AG09309 (cell line): ENCODE measurements around the gene SMIM5.

Experiments
- DNase-seq: peaks from one replicate; pipeline ENCODE4 v3.0.0-alpha.2; 2010; ENCODE audit warnings: low read depth
- H3K4me3 ChIP-seq: 2 replicates; pipeline ENCODE4 v1.5.1; 2011; ENCODE audit warnings: mild to moderate bottlenecking, low read depth, low read length, moderate library complexity; ENCODE audit not compliant: control insufficient read depth
- TF ChIP-seq, protein P1 (sequence below): IDR thresholded peaks from 2 replicates; pipeline ENCODE4 v1.5.1; 2011; ENCODE audit warnings: mild to moderate bottlenecking, low read depth, low read length, inconsistent platforms; ENCODE audit not compliant: insufficient read depth, control insufficient read depth; ENCODE audit errors: missing control alignments

SMIM5 gene

DNA sequence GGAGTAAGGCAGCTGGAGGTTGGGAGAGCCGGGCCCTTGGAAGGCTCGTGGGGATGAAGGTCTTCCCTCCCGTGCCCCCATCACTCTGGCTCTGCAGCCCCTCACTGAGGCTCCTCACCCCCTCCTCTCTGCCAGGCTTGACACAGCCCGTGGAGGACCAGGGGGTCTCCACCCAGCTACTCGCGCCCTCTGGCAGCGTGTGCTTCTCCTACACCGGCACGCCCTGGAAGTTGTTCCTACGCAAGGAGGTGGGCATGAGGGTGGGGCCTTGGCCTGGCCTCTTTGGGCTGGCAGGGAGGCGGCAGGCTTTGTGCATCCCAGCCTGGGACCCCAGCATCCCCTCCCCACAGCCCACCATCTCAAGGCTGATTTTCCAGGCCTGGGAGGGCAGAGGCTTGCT lies 15.6 kb upstream of the SMIM5 start:
- TF ChIP-seq, protein P1, sequence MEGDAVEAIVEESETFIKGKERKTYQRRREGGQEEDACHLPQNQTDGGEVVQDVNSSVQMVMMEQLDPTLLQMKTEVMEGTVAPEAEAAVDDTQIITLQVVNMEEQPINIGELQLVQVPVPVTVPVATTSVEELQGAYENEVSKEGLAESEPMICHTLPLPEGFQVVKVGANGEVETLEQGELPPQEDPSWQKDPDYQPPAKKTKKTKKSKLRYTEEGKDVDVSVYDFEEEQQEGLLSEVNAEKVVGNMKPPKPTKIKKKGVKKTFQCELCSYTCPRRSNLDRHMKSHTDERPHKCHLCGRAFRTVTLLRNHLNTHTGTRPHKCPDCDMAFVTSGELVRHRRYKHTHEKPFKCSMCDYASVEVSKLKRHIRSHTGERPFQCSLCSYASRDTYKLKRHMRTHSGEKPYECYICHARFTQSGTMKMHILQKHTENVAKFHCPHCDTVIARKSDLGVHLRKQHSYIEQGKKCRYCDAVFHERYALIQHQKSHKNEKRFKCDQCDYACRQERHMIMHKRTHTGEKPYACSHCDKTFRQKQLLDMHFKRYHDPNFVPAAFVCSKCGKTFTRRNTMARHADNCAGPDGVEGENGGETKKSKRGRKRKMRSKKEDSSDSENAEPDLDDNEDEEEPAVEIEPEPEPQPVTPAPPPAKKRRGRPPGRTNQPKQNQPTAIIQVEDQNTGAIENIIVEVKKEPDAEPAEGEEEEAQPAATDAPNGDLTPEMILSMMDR: no peak
- no peak for DNase-seq
- H3K4me3 ChIP-seq: no peak overlapping the region

DNA sequence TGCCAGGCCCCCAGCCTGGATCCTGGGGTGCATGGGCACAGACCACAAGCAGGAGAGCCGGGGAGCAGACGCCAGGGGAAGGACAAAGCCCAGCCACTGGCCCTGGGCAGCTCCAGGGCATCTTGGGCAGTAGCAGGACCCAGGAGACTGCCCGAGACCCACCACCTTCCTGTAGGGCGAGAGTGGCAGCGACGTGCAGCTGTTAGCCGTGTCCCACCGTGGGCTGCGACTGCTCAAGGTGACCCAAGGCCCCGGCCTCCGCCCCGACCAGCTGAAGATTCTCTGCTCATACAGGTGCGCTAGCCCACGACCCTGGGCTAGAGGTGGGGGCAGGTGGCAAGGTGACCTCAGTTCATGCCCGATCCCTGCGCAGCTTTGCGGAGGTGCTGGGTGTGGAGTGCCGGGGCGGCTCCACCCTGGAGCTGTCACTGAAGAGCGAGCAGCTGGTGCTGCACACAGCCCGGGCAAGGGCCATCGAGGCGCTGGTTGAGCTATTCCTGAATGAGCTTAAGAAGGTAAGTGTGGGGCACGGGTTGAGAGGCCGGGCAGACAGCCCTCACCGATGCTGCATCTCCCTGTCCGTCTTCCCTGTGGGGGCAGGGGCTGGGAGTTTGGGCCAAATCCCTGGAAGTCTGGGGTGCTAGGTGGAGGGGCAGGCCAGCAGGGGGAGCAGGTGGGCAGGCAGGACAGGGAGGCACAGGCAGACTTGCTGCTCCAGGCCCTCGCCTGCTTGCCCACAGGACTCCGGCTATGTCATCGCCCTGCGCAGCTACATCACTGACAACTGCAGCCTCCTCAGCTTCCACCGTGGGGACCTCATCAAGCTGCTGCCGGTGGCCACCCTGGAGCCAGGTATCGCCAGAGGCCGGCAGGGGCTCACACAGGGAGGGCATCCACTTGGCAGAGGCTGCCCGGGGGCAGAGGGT lies 13.5 kb upstream of the SMIM5 start:
- no peak for DNase-seq
- TF ChIP-seq, protein P1: peak; percentile 73
- no peak overlapping the region for H3K4me3 ChIP-seq

DNA sequence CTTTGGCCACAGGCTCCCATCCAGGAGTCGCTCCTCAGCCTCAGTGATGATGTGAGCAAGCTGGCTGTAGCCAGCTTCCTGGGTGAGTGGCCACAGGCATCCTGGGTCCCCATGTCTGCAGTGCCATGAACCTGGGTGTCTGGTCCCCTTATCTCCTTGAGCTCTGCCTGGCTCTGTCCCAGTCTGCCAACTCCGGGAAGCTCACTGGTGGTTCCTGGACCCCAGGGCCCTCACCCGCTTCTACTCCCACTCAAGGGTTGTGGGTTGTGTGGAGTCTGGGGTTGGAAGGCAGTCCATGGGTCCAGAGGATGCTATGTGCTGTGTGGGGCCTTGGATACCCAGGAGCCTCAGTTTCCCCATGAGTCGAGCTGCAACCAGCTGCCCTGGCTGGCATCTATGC lies 11.7 kb upstream of the SMIM5 start:
- no peak overlapping the region for H3K4me3 ChIP-seq
- TF ChIP-seq, protein P1: no peak
- DNase-seq: no peak

DNA sequence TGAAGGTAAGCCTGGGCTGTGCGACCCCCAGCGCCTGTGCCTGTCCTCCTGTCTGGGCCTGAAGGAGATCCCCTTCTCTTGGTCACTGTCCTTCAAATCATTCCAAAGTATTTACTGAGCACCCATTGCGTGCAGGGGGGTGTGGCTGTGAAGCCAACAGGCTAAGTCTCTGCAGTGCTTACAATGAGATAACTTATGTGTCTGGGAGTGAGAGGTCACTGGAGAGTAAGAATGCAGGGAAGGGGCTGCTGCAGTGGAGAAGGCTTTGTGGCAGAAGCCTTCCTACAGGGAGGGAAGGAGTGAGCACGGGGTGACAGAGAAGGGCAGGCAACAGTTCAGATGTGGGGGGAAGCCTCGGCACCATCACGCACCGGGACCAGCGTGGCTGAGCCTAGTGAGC lies 11.2 kb upstream of the SMIM5 start:
- no peak for DNase-seq
- no peak overlapping the region for H3K4me3 ChIP-seq
- TF ChIP-seq, protein P1: no peak

DNA sequence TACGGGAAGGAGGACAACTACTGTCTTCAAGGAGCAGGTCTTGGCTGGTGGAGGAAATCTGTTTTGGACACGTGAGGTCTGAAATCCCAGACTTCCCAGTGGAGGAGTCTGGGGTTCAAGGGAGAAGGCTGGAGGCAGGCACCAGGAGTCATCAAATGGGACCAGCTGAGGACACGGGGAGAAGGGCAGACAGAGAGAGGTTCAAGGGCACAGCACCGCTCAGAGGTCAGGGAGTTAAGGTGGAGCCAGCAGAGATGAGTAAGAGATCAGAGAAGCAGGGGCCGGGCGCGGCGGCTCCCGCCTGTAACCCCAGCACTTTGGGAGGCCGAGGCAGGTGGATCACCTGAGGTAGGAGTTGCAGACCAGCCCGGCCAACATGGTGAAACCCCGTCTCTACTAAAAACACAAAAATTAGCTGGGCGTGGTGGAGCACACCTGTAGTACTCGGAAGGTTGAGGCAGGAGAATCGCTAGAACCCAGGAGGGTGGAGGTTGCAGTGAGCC lies 10.4 kb upstream of the SMIM5 start:
- no peak for DNase-seq
- no peak overlapping the region for H3K4me3 ChIP-seq
- TF ChIP-seq, protein P1: no peak

DNA sequence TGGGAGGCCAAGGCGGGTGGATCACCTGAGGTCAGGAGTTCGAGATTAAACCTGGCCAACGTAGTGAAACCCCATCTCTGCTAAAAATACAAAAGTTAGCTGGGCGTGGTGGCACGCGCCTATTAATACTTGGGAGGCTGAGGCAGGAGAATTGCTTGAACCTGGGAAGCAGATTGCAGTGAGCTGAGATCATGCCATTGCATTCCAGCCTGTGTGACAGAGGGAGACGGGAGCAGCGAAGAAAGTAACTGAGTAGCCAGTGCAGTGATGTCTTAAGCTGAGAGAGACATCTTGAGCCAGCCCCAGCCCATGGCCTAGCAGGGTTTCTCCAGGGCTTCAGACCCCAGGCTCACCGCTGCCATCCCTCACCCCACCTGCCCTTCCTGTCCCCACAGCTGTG lies 9.8 kb upstream of the SMIM5 start:
- no peak overlapping the region for H3K4me3 ChIP-seq
- TF ChIP-seq, protein P1: no peak
- DNase-seq: no peak
